Hematopoietic multipotent progenitor cell treated with erythropoietin and hydrocortisone succinate and interleukin-3 and kit ligand, for 6 days (in vitro differentiated cells): ENCODE results near the gene KLF2.
A peak's percentile ranks its signal among the peaks of the same experiment; 100 is the strongest.

ENCODE experiments used
- DNase-seq: peaks from one replicate; pipeline ENCODE4 v3.0.0-alpha.2; 2015

The KLF2 gene

DNA sequence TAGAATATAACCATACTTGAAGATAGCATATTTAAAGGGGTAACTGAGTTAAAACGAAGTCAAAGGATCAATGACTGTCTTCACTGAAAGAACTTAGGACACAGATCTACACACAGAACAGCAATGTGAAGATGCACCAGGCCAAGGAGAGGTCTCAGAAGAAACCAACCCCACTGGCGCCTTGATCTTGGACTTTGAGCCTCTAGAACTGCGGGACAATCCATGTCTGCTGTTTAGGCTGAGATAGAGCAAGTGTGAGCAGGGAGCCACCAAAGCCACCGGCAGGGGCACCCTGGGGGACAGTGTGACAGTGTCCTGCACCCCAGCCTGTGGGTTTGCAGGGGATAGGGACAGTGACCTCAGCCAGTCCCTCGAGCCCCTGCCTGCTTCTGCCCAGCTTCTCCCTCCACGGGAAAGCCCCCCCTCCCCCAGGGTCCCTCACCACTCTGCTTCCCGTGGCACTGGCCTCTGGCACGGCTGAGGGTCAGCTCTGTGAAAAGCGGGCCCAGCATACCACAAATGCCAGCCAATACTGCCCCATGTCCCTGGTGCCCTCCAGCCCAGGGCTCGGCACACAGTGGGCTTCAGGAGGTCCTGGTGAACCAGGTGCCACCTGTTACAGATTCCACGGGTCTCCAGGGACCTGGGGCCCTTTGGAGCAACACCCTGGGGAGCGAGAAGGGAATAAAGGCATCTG lies 40.8 kb downstream of the KLF2 start:
- no peak for DNase-seq

DNA sequence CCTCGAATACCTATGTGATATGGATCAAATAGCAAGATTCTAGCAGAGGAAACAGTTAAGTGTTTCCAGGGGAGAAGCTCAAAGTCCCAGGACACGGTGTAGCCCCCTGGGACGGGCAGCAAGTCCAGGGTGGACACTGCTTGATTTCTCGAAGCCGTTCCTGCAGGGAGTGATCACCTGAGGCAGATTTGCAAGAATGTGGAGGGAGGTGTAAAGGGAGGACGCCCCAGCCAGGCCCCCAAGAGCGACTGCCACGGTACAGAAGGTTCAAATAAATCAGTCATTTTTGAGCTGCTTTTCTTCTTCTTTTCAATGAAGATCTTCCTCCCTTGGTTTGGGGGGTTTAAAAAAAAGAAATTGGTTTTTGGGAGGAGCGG lies 41.4 kb downstream of the KLF2 start:
- no peak for DNase-seq

DNA sequence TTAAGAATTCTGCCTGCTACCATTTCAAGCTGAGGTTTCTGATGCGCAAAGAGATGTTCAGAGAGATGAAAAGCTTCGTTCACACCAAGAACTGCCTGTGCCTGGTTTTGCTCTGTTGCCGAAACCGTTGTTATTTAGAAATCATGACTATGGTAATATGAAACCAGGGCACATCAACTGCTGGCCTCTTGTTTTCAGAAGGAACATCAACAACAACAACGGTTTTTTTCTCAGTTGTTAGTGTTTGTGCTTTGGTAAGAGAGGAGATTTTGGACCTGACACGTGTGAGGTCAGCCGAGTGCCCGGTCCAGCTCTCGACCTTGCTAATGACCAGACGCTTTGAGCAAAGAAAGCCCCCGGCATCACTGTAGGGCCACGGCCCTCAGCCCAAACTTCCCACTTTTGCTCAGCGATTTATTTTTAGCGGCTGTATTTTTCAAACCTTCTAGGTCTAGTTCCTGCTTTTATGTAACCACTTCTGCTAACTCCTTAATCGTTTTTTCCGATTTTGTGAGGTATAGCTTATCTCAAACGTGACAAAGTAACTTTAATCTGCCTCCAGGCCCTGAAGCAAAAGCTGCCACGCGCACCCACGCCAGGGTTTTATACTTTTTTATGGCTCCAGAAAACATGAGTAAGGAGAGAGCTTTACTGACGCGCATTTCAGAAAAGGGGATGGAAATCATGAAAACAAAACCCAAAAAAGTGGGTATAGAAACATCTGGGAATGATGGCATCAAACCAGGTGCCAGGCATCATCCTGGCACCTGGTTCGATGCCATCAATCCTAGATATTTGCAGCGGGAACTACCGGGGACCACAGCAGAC lies 42.0 kb downstream of the KLF2 start:
- DNase-seq = peak; percentile 72

DNA sequence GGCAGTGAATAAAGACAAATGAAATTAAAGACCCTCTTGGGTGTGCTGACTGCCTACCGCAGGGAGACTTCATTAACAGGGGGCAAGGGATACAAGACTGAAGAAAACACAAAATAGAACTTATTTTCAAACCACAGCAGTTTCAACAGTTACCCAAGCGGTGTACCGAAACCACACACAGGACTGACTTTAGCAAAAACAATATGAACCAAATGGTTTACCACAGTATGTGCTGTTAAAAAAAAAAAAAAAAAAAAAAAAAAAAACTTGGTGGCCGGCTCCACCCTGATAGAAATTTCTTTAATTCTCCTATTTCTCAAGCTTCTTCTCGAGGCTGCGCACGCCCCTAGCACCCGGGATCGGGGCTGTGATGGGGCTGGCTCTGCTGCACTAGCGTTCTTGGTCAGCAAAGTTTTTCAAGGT lies 42.6 kb downstream of the KLF2 start:
- peak; percentile 71 for DNase-seq

DNA sequence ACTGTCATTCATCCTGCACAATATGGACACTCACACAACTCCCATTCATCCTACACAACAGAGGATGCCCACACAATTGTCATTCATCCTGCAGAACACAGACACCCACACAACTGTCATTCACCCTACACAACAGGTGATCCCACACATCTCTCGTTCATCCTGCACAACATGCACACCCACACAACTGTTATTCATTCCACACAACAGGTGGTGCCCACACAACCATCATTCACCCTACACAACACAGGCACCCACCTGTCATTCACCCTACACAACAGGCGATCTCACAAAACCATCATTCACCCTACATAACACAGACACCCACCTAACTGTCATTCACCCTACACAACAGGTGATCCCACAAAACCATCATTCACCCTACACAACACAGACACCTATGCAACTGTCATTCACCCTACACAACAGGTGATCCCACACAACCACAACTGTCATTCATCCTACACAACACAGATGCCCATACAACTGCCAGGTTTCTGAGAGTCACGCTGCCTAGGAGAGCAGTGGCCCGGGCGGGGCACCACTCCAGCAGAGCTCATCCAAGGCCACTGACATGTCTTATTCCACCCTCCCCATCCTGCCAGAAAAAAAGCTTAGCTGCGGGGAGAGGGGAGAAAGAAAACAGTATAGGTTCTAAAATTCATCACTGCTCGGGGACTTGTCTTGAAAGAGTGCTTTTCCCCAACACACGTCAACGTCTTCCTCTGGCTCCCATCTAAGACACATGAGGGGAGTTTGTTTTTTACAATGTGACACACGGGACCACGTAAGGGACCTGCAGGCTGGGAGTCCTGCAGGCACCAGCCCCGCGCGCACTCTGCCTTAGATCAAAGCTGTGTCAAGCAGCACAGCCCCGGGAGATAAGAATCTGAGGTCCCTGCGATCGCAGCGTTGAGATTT lies 44.0 kb downstream of the KLF2 start:
- DNase-seq = peak; percentile 17

DNA sequence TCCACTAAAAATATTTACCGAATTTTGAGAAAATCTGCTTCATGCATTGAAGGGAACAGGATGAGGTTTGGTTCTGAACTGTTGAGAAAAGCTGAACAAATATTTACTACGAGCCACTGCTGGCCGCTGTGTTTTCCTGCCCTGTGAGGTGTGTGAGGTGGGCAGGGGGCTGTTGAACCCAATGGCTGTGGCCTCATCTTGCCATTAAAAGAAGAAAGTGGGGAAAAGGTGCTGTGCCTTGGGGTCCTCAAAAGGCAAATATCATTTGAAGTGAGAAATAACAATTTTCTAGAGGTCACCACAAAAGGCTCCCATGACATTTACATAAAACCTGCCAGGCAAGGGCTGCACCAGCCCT lies 44.7 kb downstream of the KLF2 start:
- no peak for DNase-seq

DNA sequence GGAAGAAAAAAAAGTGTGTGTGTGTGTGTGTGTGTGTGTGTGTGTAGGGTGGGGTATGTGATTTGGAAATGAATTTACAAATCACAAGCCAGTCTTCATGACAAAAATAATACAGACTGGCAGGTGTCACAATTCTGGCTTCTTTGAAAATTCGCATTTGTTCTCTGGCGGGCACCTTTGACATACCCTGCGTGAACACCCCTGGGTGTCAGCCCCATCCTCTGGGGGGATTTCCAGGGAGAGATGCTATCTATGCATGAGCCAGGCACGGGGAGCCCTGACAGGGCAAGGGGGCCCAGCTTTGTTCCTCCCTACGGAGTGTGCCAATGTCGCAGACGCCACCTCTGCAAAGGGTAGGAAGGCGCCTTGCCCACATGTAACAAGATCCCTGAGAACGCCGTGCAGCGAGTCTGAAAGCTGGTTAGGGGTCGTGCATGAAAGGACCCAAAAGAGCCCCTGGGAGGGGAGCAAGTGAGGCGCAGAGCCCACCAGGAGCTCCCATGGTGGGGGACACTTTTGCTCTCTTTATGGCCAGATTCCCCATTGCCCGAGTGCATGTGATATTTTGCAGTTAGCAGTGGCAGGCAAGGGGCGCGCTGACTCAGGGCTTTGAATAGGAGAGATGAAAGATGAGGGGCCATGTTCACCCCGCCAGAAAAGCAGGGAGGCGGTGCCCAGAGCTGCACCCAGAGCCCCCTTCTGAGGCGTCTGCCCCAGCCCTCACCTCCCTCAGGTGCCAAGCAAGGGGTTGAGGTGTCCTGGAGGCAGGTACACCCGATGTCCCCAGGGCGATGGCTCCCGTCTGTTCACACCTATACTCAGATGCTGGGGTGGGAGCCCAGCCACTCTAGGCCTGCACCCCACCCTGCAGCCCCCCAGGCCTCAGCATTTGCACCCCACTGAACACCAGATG lies 45.3 kb downstream of the KLF2 start:
- no peak for DNase-seq

DNA sequence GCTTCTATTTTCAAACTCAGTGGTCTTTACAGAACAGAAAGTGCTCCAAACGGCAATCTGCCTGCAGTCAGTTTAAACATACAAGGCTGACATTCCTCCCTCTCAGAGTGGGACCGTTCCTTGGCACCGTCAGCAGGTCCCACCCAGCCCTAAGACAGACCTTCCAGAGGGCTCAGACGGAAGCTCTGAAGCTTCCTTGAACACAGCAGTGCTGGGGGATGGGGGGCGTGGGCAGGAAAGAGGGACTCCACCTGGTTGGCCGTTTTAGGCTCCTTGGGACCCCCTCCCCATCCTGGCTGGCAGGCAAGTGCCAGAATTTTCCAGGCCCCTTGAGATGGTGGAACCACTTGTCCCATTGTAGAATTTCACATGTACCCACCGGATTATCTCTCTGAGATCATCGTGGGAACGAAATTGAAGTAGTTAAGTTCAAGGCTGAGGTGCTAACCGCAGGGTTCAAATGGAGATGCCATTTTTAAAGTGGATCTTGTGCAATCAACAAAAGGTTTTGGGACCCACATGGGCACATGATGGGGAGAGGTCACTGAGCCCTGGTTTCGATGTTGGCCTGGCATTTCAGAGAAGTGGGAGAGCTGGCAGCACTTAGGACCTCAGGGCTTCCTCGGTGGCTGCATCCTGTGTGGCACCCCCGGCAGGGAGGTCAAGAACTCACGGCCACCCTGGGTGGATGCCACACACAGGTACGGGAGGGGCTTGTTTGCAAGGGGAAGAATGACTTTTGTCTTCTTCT lies 46.2 kb downstream of the KLF2 start:
- DNase-seq = no peak

DNA sequence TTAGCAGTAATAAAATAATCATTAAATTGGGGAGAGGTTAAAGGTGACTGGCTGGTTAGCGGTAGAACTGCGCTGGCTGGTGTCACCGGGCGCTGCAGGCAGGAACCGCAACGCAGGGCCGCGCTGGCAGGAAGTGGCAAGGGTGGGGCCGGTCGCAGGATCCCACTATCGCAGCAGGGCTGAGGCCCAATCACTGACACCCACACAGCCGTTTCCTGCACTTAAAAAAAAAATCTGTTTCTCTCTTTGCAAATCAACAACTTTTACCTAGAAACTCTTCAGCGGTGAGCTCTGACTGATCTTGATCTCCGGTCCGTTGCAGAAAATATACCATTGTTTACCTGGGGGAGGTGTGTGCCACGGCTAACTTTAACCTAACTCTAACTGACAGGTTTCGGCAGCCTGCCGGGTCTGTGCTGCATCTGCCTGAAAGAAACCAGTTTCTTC lies 46.9 kb downstream of the KLF2 start:
- DNase-seq = peak; percentile 92

DNA sequence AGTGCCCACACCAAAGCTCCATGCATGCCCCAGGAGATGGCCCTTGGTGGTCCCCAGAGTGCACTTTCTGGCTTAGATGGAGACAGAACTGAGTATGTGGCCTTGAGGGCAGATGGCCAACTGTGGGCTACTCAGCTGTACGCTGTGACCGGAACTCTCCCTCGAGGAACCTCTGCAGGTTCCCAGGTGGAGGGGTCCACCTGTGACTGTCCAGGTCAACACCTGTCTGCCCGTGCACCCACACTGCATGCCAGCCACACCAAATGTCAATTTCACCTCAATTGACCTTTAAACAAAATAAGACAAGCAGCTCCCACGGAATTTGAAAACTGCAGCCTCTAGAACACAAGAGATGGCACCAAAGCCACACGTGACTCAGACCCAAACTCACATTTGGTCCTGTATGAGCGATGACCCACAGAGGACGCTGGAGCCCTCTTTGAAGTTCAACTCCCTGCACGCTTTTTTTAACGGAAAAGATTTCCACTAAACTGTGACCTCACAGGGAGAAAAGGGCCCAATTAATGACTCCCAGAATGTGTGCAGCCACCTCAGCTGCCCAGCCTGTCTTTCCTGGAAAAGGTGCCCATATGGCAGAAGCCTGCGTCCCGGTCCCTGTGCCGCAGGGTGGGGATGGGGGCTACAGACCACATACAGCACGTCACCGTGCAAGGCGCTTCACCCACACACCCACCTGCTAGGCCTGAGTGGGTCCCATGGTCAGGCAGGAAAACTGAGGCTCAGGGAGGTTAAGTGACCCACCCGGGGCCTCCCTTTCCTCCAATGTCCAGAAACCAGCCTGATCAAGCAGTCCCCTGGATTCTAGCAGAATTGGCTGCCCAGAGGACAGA lies 47.7 kb downstream of the KLF2 start:
- no peak for DNase-seq

DNA sequence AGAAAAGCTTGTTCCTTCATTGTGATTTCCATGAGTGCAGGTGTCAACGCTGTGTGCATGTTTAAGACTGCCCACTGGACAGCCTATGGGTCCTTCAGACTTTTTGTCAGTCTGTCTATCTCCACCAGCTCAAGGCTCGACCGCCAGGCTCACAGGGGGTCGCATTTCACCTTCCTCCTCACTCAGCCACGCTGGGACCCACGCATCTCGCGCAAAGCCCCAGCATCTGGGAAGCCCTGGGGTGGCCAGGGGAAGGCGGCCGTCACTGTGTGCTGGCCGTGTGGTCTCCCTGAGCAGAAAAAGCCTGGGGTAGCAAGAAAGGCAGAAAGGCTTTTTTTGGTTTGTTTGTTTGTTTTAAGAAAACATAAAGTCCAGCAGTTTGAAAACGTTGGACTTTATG lies 48.5 kb downstream of the KLF2 start:
- no peak for DNase-seq

DNA sequence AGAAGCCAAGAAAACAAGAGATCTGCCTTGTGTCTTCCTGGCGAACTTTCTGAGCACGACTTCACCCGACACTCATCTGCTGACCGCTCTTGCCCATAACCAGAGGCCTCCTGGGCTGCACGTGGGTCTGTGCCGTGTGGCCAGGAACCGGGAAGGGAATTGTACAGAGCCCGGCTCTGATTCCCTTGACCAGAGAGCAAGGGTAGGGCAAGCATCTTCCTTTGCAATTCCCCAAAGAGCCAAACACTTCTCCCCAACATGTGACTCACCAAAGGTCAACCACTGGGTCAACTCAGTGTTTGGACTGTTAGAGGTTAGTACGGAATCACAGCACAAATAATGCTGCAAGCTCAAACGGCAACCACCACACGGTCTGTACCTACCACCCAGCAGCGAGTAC lies 48.9 kb downstream of the KLF2 start:
- no peak for DNase-seq

DNA sequence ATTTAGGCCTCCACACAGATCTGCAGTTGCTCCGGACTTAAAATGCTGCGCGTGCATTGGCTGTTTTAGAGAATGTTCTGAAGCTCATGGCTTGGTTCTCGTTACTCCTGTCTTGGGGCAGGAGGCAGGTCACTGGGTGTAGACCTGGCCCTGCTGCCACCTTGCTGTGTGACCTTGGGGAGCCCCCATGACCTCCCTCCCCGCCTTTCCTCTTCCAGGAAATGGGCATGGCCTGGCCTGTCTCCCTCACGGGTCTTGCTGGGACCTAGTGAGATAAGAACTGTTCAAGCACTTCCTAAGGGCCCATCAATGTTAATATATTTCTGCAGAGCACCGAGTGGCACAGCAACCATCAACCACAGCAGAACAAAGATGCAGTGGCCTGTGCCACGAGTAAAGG lies 49.4 kb downstream of the KLF2 start:
- DNase-seq = no peak

DNA sequence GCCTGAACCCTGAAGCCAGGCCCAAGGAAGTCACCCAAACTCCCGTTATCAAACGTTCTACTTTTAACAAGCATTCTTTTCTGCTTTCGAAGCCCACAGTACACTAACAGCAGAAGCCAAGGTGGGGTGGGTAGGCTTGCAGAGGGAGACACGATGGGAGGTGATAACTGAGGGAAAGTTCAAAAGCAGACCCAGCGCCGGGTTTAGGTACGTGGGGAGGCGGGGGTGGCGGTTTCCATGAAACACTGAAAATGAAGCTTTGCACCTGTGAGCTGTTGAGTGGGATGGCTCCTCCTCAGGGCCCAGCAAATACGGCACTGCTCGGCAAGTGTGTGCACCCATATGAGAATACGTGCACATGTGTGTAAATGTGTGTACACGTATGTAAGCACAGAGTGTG lies 49.8 kb downstream of the KLF2 start:
- no peak for DNase-seq

DNA sequence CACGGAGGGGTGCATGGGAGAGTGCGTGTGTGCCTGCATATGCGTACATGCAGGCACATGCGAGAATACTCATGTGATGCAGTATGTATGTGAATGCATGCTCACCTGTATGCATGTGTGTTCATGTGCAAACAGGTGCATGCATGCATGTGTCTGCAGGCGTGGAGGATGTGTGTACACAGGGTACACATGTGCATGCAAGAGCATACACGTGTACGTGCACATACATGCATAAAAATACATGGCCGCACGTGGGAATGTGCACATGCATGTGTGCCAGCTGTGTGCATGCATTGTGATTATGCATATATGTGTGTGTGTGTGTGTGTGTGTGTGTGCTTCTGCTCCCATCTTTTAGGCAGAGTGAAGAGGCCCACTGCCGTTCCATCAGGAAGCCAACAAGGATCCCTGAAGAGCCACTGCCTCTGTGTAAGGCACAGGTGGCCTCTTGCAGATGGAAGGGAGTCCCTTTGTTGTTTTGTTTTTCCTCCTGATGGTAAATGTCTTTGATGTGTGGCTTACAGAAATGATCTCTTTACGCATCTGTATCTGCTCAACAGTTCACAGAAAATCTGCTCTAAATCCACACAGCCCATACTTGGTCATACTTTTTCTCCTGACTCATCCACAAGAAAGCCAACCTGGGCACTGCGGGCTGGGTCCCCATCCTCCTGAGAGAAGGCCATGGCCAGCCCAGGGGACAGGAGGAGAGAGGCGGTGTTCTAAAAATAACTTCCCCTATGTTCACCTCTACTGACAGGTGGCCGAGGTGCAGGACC lies 50.7 kb downstream of the KLF2 start:
- DNase-seq = no peak

DNA sequence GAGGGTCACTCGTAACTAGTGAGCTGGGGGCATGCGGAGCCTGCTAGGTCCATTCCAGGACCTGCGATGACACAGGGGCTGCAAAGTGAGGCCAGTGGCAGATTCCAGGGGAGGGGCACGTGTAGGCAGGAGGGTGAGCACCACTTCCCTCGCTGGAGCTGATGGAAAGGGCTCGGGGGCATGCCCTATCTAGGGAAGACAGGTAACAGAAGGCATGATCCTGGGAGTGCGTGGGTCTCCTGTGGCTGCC lies 51.2 kb downstream of the KLF2 start:
- no peak for DNase-seq

DNA sequence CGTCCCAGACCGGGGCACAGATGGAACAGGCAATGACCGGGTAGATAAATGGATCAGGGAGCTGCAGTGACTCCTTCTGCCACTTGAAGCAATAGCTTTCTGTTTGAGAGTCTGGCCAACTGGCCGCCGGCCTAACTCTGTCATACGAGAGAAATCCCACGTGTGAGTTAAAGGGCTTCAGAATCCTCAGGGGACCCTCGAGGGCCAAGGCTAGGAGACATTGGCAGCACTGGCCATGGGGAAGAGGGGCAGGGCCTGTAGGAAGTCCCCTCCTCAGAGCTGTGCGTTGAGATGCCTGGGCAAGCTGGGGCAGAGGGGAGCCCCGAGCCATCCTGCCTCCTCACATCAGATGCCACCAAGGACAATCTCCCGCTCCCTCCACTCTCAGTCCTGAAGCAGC lies 51.6 kb downstream of the KLF2 start:
- DNase-seq = no peak

DNA sequence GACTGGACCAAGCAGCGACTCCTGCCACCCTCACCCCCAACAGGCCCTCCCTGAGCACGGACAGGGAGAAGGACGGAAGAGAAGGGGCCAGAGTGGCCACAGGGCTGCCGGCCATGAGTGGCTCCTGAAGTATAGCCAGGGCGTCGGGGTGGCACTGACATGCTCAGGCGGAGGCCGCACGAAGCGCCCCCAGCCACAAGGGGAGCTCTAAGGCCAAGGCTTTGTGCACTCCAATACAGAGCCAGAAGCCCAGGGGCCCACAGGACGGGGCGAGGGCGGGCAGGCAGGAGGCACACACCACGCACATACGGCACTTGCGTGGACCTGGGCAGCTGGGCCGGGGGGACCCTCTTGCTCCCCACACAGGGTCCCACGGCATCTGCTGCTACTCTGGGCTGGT lies 52.0 kb downstream of the KLF2 start:
- DNase-seq = peak; percentile 62

DNA sequence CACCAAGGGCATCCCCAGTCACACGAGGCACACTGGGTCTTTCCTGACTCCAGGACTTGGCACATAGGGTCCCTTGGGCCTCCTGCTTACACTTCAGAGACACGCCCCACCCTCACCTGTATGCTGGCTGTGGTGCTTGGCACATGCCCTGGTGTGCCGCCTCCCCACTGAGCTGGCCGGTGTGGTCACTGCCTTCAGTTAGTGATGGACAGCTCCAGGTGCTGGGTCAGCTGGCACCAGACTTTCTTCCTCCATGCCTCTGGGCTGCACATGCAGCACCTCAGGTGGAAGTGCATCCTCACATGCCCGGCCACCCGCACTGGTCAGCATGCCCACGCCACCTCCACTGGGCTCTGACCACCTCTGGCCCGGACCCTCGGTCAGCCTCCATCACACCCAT lies 52.9 kb downstream of the KLF2 start:
- no peak for DNase-seq
